Stimulated activated CD4-positive, alpha-beta T cell treated with anti-CD3 and anti-CD28 coated beads, TNF-alpha, amount 100 ng/mL, for 4 hours (primary cell): ENCODE results near the gene LRRC26.

Experiments used
- DNase-seq, 3 experiments: peaks; one replicate each; pipeline ENCODE4 v3.0.0-alpha.2; 2020; ENCODE audit warnings: low read depth in 3 of 3

The LRRC26 gene

GRCh38 chr9:137169896-137170358 is at the start of gene LRRC26:
Gene LRRC26 (minus strand): TSS chr9:137170051. CDS start chr9:137169943, 108 bp downstream.
- DNase-seq: no peak

GRCh38 chr9:137218754-137219271 is 49.0 kb upstream of the LRRC26 start:
- no peak for DNase-seq

GRCh38 chr9:137218212-137218753 is 48.4 kb upstream of the LRRC26 start:
- DNase-seq: no peak

- no peak for DNase-seq
These were observed 47.7 kb upstream of the LRRC26 start for GRCh38 chr9:137217276-137218211.

- DNase-seq: no peak
These were observed 46.5 kb upstream of the LRRC26 start for GRCh38 chr9:137216188-137216965.

- no peak for DNase-seq
These were observed 45.5 kb upstream of the LRRC26 start for GRCh38 chr9:137215196-137215986.

- no peak for DNase-seq
These were observed 44.8 kb upstream of the LRRC26 start for GRCh38 chr9:137214620-137215019.

GRCh38 chr9:137213160-137214060 is 43.6 kb upstream of the LRRC26 start:
- DNase-seq: no peak

- no peak for DNase-seq
These were observed 42.7 kb upstream of the LRRC26 start for GRCh38 chr9:137212520-137212919.

- no peak for DNase-seq
These were observed 41.7 kb upstream of the LRRC26 start for GRCh38 chr9:137211532-137211931.

- DNase-seq: no peak
These were observed 36.8 kb upstream of the LRRC26 start for GRCh38 chr9:137206602-137207001.

- DNase-seq: peak; percentile 83 to 93 (median 84)
These were observed 35.5 kb upstream of the LRRC26 start, which contains the start of the genes NDOR1 and TMEM203 for GRCh38 chr9:137205126-137206069. Gene NDOR1 (plus strand): TSS chr9:137205700. CDS start chr9:137205778, 78 bp downstream. Gene TMEM203 (minus strand): TSS chr9:137205648. CDS start chr9:137205414, 234 bp downstream.

GRCh38 chr9:137204731-137205125 is 34.9 kb upstream of the LRRC26 start:
- no peak for DNase-seq

GRCh38 chr9:137202966-137203365 is 33.1 kb upstream of the LRRC26 start:
- no peak for DNase-seq

- DNase-seq: no peak
These were observed 31.5 kb upstream of the LRRC26 start for GRCh38 chr9:137201205-137201868.

- peak; percentile 89 to 98 (median 96) for DNase-seq
These were observed 30.7 kb upstream of the LRRC26 start, which contains the start of gene TPRN for GRCh38 chr9:137200311-137201204. Gene TPRN (minus strand): TSS chr9:137200741. CDS start chr9:137200711, 30 bp downstream.
